Upper lobe of left lung (tissue), 6 donors: ENCODE results near the gene ARHGEF3. TPM values are rescaled to one million over a fixed set of nuclear protein-coding genes. Genes with fewer than 3 reads are reported as not detected.
"Not testable (repeated sequence)": the region's sequence is repeated elsewhere in the genome, so short reads cannot be mapped to it uniquely, and the experiment has no call there.

Experiments used
- ATAC-seq, 2 donors: fragments of 200-7000 bp; cut with Tn5 transposase; one replicate each; pipeline ENCODE4 v1.9.1; 2022; ENCODE audit warnings: mild to moderate bottlenecking in 2 of 2, moderate library complexity in 2 of 2; ENCODE audit not compliant: low FRiP score in 2 of 2
- DNase-seq, 2 donors: peaks; one replicate each; pipeline ENCODE4 v3.0.0-alpha.2; 2019 to 2020
- H3K27ac ChIP-seq, 4 donors: fragments of 200-600 bp; sonication (generic); one replicate each; pipeline ENCODE4 v1.5.1; 2016 to 2019
- H3K27me3 ChIP-seq, 4 donors: fragments of 200-600 bp; sonication (generic); one replicate each; pipeline ENCODE4 v1.5.1; 2017 to 2019
- H3K36me3 ChIP-seq, 4 donors: fragments of 200-600 bp; sonication (generic); one replicate each; pipeline ENCODE4 v1.5.1; 2016 to 2019
- H3K4me1 ChIP-seq, 4 donors: fragments of 200-600 bp; sonication (generic); one replicate each; pipeline ENCODE4 v1.5.1; 2018 to 2019
- H3K4me3 ChIP-seq, 4 donors: fragments of 200-600 bp; sonication (generic); one replicate each; pipeline ENCODE4 v1.5.1; 2017 to 2019; ENCODE audit warnings: mild to moderate bottlenecking in 2 of 4, moderate library complexity in 1 of 4
- H3K9me3 ChIP-seq, 4 donors: fragments of 200-600 bp; sonication (generic); one replicate each; pipeline ENCODE4 v1.5.1; 2018 to 2019
- CTCF ChIP-seq, 6 experiments: fragments of 450-650 bp in 4 of 6; fragments of 200-600 bp in 2 of 6; sonication (generic) in 2 of 6; IDR thresholded peaks; one replicate each; pipeline ENCODE4 v1.5.1; 2016 to 2019; ENCODE audit warnings: antibody characterized with exemption in 6 of 6
- EP300 ChIP-seq, 4 donors: sonication (generic); formaldehyde crosslinking; IDR thresholded peaks; one replicate each; pipeline ENCODE4 v1.5.1; 2017; ENCODE audit warnings: antibody characterized with exemption in 4 of 4, control low read depth in 2 of 4
- POLR2A ChIP-seq, 4 donors: fragments of 450-650 bp; IDR thresholded peaks; one replicate each; pipeline ENCODE4 v1.5.1; 2016 to 2017; ENCODE audit warnings: antibody characterized with exemption in 4 of 4, mild to moderate bottlenecking in 2 of 4
- POLR2AphosphoS5 ChIP-seq, 2 donors: sonication (generic); formaldehyde crosslinking; IDR thresholded peaks; one replicate each; pipeline ENCODE4 v1.5.1; 2017; ENCODE audit warnings: antibody characterized with exemption in 2 of 2
- WGBS, 2 donors: methylation state at CpG; one replicate each; pipeline ENCODE4 v1.1.5; 2017 to 2018; 5-methylcytosine and 5-hydroxymethylcytosine counted together
- total RNA-seq, 6 donors: library from RNA; depleted of rRNA in 4 of 6; stranded (reverse); fragments of >200 nt in 4 of 6; gene quantifications; one replicate each; pipeline versions ENCODE4 v1.1.0 to v1.2.1, GENCODE V29; 2016 to 2021
- donor health status: DM: no; HTN: no; CAD: no; lungs with moderate emphysema.
- donor health status: DM: no; HTN: yes; CAD: no; lungs with severe emphysema.

Gene ARHGEF3
- total RNA-seq, 6 donors from 2014 or later = 26.6 to 38.9 (median 30.0) TPM

- Histone ChIP-seq H3K9me3 (no peaks in the 10 kb centered on the region), H3K4me1 (peaks cover 22 to 47% (median 39%) of the 10 kb centered on the region in 4 donors), H3K4me3 (no peak overlapping the region), H3K36me3 (no peaks in the 10 kb centered on the region), H3K27ac (peak overlapping the region in 1 of 4 donors; percentile 39), H3K27me3 (no peaks in the 10 kb centered on the region)
- ATAC-seq = no peak
- 71 to 75% methylated on average over 1 of the region's 1 CpG for WGBS, 2 donors
- TF ChIP-seq CTCF (IDR thresholded peaks at IDR 0.05) = no peak
- TF ChIP-seq EP300 (IDR thresholded peaks at IDR 0.05) = no peak
- no peak for TF ChIP-seq POLR2A (IDR thresholded peaks at IDR 0.05)
- no peak for TF ChIP-seq POLR2AphosphoS5 (IDR thresholded peaks at IDR 0.05)
- DNase-seq = no peak
Measured at GRCh38 chr3:56762718-56763117, 39.0 kb downstream of the ARHGEF3 start.

- Histone ChIP-seq H3K9me3 (no peaks in the 10 kb centered on the region), H3K36me3 (no peaks in the 10 kb centered on the region), H3K4me3 (no peak overlapping the region), H3K4me1 (peaks cover 29 to 53% (median 43%) of the 10 kb centered on the region in 4 donors), H3K27ac (peak overlapping the region in 2 of 4 donors; percentile 22 to 39), H3K27me3 (no peaks in the 10 kb centered on the region)
- no peak for TF ChIP-seq POLR2AphosphoS5 (IDR thresholded peaks at IDR 0.05)
- TF ChIP-seq POLR2A (IDR thresholded peaks at IDR 0.05) = no peak
- TF ChIP-seq EP300 (IDR thresholded peaks at IDR 0.05) = no peak
- no peak for TF ChIP-seq CTCF (IDR thresholded peaks at IDR 0.05)
- DNase-seq (no peak), ATAC-seq (no peak)
- WGBS, 2 donors = 83 to 84% methylated on average over 11 of the region's 11 CpGs
Measured at GRCh38 chr3:56761887-56762651, 39.7 kb downstream of the ARHGEF3 start.

GRCh38 chr3:56761023-56761422 is 40.7 kb downstream of the ARHGEF3 start:
- ATAC-seq (no peak), DNase-seq (no peak)
- Histone ChIP-seq H3K4me1 (peaks cover 39 to 63% (median 53%) of the 10 kb centered on the region in 4 donors), H3K27ac (peak overlapping the region in 2 of 4 donors; percentile 43 to 80), H3K36me3 (no peaks in the 10 kb centered on the region), H3K27me3 (no peaks in the 10 kb centered on the region), H3K9me3 (no peaks in the 10 kb centered on the region), H3K4me3 (no peak overlapping the region)
- TF ChIP-seq CTCF (IDR thresholded peaks at IDR 0.05) (no peak), POLR2AphosphoS5 (IDR thresholded peaks at IDR 0.05) (no peak), POLR2A (IDR thresholded peaks at IDR 0.05) (no peak), EP300 (IDR thresholded peaks at IDR 0.05) (no peak)
- 55 to 92% methylated on average over 2 of the region's 2 CpGs for WGBS, 2 donors

GRCh38 chr3:56759532-56759931 is 42.2 kb downstream of the ARHGEF3 start:
- ATAC-seq = no peak
- WGBS, 2 donors = 75 to 83% methylated on average over 3 of the region's 3 CpGs
- H3K4me3 ChIP-seq = no peak overlapping the region
- TF ChIP-seq EP300 (IDR thresholded peaks at IDR 0.05) (no peak), POLR2AphosphoS5 (IDR thresholded peaks at IDR 0.05) (no peak)
- DNase-seq = no peak
- H3K36me3 ChIP-seq = no peaks in the 10 kb centered on the region
- H3K4me1 ChIP-seq = peaks cover 54 to 71% (median 63%) of the 10 kb centered on the region in 4 donors
- no peaks in the 10 kb centered on the region for H3K9me3 ChIP-seq
- H3K27ac ChIP-seq = peak overlapping the region; percentile 61 to 80 (median 73)
- H3K27me3 ChIP-seq = no peaks in the 10 kb centered on the region

GRCh38 chr3:56758539-56758981 is 43.2 kb downstream of the ARHGEF3 start:
- H3K4me1 ChIP-seq = peaks cover 57 to 77% (median 69%) of the 10 kb centered on the region in 4 donors

GRCh38 chr3:56758042-56758441 is 43.7 kb downstream of the ARHGEF3 start:
- peak in 1 of 2 donors; percentile 52 for DNase-seq
- H3K27me3 ChIP-seq, H3K4me3 ChIP-seq, H3K9me3 ChIP-seq, H3K36me3 ChIP-seq, ATAC-seq: not testable (repeated sequence)
- Histone ChIP-seq H3K27ac (peak overlapping the region; percentile 61 to 80 (median 73)), H3K4me1 (peaks cover 56 to 81% (median 71%) of the 10 kb centered on the region in 4 donors)
- 69 to 74% methylated on average over 11 of the region's 11 CpGs for WGBS, 2 donors

More at GRCh38 chr3:56758539-56758981, 43.2 kb downstream of the ARHGEF3 start:
- Histone ChIP-seq H3K27me3 (no peaks in the 10 kb centered on the region), H3K36me3 (no peaks in the 10 kb centered on the region), H3K27ac (peak overlapping the region; percentile 61 to 80 (median 73)), H3K9me3 (no peaks in the 10 kb centered on the region), H3K4me3 (no peak overlapping the region)
- TF ChIP-seq CTCF (IDR thresholded peaks at IDR 0.05) (no peak), POLR2AphosphoS5 (IDR thresholded peaks at IDR 0.05) (peak in 1 of 2 donors; percentile 77), POLR2A (IDR thresholded peaks at IDR 0.05) (no peak), EP300 (IDR thresholded peaks at IDR 0.05) (peak in 1 of 4 donors; percentile 74)
- WGBS, 2 donors = 3 to 14% methylated on average over 2 of the region's 2 CpGs
- DNase-seq = peak in 1 of 2 donors; percentile 79
- ATAC-seq = peak; percentile 84 to 87
